Ecto neural progenitor cell (in vitro differentiated cells): ENCODE data around the gene IMMT.
A peak's percentile ranks its signal among the peaks of the same experiment; 100 is the strongest.

Experiments used
- DNase-seq: peaks from one replicate; pipeline ENCODE4 v3.0.0-alpha.2; 2018; ENCODE audit warnings: low spot score

The IMMT gene

DNA sequence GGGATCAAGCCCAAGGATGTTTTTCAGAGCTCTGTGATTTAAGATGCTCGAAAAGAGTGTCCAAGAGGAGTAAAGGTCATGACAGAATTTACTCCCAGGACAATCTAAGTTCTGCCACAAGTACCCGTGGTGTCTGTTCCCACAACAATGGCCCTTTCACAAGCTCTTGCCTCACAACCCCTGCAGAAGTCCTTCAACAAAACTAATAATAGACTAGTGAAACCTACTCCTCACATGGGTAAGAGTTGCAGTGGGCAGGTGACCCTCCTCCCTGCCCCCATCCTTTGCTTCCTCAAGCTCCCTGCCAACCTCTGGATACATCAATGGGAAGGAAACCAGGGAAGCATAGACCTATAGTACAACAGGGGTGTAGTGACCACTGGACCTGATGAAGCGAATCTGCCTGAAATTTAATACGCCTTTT is 54.3 kb downstream of the IMMT start:
- no peak for DNase-seq

DNA sequence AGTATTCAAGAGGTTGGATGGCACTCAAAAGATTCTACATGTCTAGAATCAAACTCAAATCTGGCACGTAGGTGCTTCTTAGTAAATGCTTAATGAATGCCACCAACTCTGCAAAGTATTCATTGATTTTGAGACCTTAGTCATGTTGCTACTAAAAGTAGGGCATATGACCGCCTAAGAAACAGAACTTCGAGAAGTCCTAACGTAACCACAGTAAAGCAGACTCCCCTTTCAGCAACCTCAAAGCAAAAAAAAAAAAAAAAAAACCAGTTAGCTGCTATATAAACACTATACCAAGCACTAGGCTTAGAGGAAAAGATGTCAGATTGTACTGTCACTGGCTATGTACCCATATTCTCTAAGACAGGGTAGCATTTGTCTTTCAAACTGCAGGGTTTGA is 55.3 kb downstream of the IMMT start:
- DNase-seq = no peak

DNA sequence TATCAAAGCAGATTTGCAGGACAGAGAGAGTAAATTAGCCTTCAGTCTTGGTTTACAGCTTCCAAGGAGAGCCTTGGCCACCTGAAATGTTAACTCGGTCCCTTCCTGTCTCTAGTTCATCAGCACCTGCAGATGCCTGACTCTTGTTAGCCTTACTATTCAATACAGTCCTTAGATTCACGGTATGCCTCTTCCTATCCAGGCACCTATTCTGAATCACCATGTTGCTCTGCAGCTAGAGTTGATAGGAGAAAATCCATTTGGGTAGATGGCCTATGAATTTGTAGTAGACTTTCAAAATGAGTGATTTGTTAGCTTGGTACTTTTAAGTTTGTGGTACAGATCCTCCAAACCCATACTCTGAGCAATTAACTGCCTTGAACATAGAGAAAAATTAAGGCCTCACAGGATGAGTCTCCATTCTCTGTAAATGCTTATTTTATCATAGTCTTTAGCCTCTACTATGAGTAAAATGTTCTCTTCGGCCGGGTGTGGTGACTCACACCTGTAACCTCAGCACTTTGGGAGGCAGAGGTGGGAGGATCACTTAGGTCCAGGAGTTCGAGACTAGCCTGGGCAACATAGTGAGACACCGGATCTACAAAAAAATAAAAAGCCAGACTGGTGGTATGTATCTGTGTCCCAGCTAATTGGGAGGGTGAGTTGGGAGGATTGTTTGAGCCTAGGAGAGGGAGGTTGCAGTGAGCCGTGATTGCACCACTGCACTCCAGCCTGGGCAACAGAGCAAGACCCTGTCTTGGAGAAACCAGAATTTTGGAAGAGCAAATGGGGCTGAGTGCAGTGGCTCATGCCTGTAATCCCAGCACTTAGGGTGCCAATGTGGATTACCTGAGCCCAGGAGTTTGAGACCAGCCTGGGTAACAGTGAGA is 56.3 kb downstream of the IMMT start:
- DNase-seq = no peak

DNA sequence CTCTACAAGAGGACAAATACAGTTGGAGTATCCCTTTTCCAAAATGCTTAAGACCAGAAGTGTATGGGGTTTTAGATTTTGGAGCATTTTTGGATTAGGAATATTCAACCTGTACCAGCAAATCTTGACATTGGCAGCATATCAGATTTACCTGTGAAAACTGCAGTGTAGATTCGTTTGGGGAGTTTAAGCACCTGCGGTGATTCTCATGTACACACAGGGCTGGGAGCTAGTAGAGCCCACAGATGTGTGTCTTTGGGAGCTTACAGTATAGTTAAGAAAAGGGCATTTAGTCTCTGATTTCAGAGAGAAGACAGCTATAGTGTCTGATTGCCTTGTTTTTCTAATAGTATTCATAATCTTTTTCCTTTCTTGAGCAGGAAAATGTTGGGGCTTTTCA is 59.1 kb downstream of the IMMT start:
- DNase-seq = no peak

DNA sequence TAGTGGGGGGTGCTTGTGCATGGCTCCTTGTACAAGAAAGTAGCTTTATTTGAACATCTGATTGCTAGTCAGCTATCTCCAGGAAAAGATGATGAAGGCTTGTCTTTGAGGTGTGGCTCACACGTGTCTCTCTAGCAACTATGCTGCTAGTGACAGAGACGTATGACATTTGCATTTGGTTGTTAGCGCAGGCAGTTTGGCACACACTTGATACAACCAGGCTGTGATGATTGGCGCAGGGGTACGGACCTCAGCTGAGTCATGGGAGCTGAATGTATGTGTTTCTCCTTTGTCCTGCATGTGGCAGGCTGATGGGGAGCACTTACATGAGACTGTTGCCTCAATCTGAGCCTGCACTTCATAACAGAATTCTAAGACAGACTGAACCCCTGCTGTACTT is 59.6 kb downstream of the IMMT start:
- DNase-seq = no peak

DNA sequence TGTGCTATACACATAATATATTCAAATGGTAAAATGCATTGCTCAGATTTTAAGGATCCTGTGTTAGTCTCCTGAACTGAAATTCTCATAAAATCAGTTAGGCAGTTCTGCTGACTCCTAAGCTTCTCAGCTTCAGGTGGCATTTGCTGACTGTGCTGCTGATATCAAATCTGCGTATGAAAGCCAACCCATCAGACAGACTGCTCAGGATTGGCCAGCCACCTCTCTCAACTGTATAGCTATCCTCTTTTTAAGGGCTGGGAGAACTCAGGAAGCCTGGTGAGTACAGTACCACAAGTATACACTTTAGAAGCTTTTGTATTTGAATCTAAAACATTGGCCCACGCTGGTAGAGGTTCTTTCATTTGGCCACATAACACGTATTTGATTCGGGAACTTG is 60.6 kb downstream of the IMMT start:
- DNase-seq = no peak

DNA sequence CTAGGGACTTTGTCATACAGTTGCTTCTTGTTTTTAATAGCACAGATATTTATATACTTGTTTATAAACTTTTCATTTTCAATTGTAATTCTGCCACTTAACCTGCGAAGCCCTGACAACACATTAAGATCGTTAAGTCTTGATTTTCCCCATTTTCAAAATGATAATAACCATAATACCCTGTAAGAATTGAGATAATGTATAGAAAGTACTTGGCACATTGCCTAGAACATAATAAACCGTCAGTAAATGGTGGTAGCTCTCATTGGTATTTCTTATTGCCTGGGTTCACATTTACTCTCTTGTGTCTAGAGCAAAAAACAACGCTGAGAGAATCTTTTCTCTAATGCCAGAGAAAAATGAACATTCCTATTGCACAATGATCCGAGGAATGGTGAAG is 70.6 kb downstream of the IMMT start:
- no peak for DNase-seq

DNA sequence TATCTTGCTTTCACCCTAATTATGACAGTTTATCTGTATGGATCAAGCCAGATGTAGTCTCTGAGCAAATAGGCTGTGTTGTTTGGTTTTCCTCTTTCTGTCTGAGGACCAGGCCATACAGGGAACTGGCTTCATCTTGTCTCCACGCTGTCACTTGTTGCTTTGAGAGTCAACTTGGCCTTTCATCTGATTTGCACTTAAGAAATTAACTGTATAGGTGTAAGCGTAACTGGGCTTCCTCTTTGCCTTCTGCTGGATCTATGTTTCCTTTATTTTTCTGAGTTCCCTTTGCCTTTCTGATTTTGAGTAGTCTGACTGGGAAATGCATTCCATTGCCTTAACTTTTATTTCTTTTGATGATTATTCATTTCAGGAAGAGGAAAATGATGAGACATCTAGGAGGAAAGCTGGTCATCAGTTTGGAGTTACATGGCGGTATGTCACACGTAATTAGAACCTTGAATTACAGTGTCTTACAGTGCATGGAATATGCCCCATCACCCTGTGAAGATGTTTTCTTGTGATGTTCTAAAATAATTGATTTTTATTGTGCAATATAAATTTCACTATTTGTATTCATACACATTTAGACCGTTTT is 71.8 kb downstream of the IMMT start:
- DNase-seq = no peak

DNA sequence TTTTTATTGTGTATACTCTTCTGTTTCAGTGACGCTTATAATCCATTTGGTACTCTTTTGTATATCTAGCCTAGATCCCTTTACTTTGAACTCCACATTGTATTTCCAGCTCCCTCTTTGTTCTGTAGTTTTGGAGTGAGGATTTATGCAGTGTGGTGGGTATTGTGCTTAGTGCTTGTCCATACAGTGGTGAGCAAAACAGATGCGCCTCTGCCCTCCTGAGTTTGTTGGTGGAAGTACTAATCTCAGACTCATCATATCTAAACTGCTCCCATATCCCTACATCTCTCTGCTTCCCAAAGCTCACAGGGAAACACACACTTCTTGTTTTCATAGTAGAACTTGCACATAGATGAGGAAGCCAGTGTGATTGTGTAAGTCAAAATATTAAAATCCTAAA is 77.1 kb downstream of the IMMT start:
- no peak for DNase-seq

DNA sequence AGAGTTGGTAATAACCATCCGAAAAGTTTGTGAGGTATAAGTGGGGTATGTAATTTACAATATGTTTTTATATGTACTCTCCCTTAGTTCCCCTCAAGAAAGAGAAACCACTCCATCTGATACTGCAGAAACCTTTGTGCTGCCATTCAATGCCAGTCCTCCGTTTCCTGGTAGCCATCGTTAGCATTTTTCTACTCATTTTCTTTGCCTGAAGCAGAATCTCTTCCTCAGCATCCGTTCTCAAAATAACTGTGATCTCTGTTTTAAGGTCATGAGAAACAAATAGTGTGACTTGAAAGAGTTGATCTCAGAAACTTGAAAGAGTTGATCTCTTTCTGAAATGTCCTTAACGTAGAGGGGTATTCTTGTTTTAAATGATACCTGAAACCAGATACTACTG is 88.2 kb downstream of the IMMT start:
- DNase-seq = no peak

DNA sequence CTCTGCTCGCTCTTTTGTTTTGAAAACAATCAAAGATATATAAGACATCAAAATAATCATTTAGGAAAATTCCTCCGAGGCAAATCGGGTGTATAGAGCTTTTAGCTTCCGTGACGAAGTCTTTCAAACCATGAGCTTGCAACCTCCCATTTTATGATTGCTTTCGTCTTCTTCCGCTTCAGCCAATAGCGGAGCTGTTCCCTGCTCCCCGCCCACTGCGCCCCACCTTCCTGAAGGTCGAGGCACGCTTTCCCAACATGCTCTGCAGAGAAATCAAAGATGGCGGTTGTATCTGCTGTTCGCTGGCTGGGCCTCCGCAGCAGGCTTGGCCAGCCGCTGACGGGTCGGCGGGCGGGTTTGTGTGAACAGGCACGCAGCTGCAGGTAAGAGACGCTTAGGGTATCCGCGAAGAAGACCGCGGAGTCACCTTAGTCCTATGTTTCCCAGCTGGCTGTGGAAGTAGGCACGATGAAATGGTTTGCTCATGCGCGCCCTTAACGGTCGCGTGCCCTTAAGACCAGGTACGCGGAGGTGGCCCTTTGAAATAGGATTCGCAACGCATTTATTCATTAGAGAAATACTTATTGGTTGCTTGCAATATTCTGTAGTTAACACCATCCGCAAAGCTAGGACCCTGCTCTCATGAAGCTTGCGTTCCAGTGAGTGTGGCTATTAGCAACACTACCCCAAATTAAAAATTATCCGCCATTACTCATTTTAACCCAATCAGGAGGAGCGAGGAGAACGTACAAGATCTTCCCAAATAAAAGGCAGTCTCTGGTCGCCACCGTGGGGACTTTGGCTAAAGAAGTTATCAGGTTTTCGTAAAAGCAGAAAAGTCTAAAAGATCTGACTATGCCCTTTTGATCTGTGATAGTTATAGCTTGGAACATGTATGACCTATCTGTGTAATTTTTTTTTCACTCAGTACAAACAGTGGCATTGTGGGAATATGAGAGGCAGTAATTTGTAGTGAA is 89.0 kb downstream of the IMMT start, which contains the start of gene PTCD3:
TSS of gene PTCD3 (plus strand) at position 267 of the 977 bp plus-strand sequence. CDS start at position 280, 13 bp downstream.
- peak; percentile 92 for DNase-seq

DNA sequence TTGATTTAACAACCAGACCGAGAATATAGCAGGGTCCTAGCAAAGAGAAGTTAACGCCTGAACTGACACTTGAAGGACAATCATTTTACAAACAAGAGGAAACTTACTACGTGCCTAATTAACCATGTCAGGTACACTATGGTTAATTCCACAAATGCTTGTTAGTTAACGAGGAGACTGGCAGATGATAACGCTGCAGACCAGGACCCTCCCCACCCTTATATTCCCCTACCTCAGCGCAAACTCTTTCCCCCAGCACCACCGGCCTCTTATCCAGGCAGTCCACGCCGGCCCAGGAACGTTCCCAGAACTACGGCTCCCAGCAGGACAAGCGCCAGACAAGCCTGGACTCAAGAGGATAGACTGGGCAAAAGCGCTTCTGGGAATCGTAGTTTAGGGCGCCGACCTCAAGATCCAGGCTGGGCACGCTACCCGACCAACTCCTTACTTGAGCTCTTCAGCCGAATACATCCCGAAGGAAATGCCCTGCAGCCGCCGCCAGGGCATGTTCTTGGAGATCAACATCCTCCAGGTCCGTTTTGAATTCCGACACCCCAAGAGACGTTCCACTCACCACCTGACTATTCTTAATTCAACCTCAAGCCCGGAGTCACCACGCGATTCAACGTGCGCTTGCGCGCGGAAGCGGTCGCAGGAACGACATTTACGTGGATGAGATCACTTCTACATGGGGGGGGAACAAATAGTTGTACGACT is 89.9 kb downstream of the IMMT start, which contains the start of gene POLR1A:
TSS of gene POLR1A (minus strand) at position 635 of the 717 bp plus-strand sequence. CDS start at position 525, 110 bp downstream.
- peak; percentile 92 for DNase-seq

DNA sequence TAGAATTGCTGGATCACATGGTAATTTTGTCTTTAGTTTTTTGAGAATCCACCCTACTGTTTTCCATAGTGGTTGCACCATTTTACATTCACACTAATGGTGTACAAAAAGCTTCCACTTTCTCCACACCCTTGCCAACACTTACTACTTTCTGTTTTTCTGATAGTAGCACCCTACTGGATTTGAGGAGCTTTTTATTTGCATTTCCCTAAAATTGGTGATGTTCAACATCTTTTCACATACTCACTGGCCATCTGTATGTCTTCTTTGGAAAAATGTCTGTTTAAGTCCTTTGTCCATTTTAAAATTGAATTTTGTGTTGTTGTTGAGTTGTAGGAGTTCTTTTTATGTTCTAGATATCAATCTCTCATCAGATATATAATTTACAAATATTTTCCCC is 93.1 kb downstream of the IMMT start:
- no peak for DNase-seq

DNA sequence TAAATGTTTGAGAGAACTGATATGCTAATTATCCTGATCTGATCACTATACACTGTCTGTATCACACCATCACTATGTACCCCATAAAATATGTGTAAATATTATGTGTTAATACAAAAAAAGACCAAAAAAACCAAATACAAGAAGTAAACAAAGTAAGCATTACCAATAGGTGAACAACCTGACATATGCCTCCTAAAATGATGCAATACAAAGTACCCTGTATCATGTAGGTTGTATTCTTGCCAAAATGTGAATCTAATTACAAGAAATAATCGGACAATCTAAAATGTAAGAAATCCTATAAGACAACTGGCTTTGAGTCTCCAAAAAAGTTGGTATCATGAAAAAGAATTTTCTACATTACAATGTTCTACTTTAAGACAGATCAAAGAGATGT is 97.3 kb downstream of the IMMT start:
- DNase-seq = no peak

DNA sequence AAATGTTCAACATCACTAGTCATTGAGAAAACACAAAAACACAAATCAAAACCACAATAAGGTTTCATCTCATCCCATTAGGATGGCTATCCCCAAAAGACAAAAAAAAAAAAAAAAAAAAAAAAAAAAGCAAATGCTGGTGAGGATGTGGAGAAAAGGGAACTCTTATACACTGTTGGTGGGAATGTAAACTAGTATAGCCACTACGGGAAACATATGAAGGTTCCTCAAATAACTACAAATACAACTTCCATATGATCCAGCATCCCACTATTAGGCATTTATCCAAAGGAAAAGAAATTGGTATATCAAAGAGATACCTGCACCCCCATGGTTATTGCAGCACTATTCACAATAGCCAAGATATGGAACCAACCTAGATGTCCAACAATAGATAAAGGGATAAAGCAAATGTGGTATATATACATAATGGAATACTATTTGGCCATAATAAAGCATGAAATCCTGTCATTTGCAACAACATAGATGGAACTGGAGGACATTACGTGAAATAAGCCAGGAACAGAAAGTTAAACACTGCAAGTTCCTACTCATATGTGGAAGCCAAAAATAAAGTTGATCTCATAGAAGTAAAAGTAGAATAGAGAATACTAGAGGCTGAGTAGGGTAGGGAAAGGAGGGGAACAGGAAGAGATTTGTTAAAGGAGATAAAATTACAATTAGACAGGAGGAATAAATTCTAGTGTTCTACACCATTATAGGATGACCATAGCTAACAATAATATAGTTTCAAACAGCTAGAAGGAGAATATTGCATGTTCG is 98.0 kb downstream of the IMMT start:
- no peak for DNase-seq

DNA sequence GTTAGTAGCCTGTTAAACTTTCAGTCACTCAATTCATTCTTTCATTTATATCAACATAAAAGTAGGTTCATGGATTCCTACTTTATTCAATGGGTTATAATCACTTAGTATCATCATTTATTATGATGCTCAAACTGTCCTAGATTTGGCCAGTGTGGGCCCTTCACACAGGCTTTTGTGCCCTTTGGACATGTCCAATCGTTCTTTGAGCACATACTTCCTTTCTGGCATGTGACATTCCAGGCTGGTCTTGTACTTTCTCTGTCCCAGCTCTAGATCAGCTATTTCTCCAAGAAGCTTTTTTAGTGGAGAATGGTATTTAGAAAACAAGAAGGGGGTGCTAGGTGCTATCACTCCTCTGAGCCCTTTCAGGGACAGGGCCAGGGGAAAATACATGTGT is 101.0 kb downstream of the IMMT start:
- no peak for DNase-seq
